GM12878 (cell line): ENCODE measurements around the gene INCA1. TPM values are rescaled to one million over a fixed set of nuclear protein-coding genes. Genes with fewer than 3 reads are reported as not detected.
A peak's percentile ranks its signal among the peaks of the same experiment; 100 is the strongest.

Experiments
- BACH1 ChIP-seq: fragments of 450-650 bp; IDR thresholded peaks from 2 replicates; pipeline ENCODE4 v1.6.1; 2017; ENCODE audit warnings: mild to moderate bottlenecking, borderline replicate concordance
- BCL11A ChIP-seq: IDR thresholded peaks from 2 replicates; pipeline ENCODE4 v1.6.1; 2011; ENCODE audit warnings: low read depth, low read length
- CBX3 ChIP-seq: fragments of 200-600 bp; sonication (generic); IDR thresholded peaks from 2 replicates; pipeline ENCODE4 v1.6.1; 2016; ENCODE audit warnings: low read depth, borderline replicate concordance
- CHD4 ChIP-seq: fragments of 200-600 bp; sonication (generic); IDR thresholded peaks from 2 replicates; pipeline ENCODE4 v1.6.1; 2016; ENCODE audit warnings: mild to moderate bottlenecking
- ETV6 ChIP-seq, 2 experiments: fragments of 450-650 bp in 1 of 2; IDR thresholded peaks in 1 of 2; conservative IDR thresholded peaks in 1 of 2; 2 replicates each; pipeline ENCODE4 v1.6.1; 2014; ENCODE audit warnings: antibody characterized with exemption in 1 of 2, borderline replicate concordance in 1 of 2, low read depth in 1 of 2, mild to moderate bottlenecking in 1 of 2, moderate library complexity in 1 of 2
- HDAC6 ChIP-seq: fragments of 200-600 bp; sonication (generic); IDR thresholded peaks from one replicate; pipeline ENCODE4 v1.8.0; 2017; ENCODE audit warnings: antibody characterized with exemption; ENCODE audit not compliant: unreplicated experiment
- IRF4 ChIP-seq: IDR thresholded peaks from 2 replicates; pipeline ENCODE4 v1.6.1; 2011; ENCODE audit warnings: low read depth, low read length
- IRF5 ChIP-seq: fragments of 450-650 bp; IDR thresholded peaks from 2 replicates; pipeline ENCODE4 v1.6.1; 2017; ENCODE audit warnings: borderline replicate concordance
- KLF5 ChIP-seq: fragments of 450-650 bp; IDR thresholded peaks from 2 replicates; pipeline ENCODE4 v1.6.1; 2014; ENCODE audit warnings: mild to moderate bottlenecking; ENCODE audit not compliant: partially characterized antibody
- NFYB ChIP-seq: IDR thresholded peaks from 2 replicates; pipeline ENCODE4 v1.6.1; 2011; ENCODE audit warnings: low read depth, mild to moderate bottlenecking, low read length, improper control_type of control experiment, moderate library complexity; ENCODE audit not compliant: insufficient read depth
- NR2C2 ChIP-seq: IDR thresholded peaks from 2 replicates; pipeline ENCODE4 v1.6.1; 2011; ENCODE audit warnings: borderline replicate concordance, low read depth; ENCODE audit not compliant: control insufficient read depth, insufficient read length
- NRF1 ChIP-seq: conservative IDR thresholded peaks from 2 replicates; pipeline ENCODE4 v1.6.1; 2011; ENCODE audit warnings: mild to moderate bottlenecking, low read depth, low read length, improper control_type of control experiment
- PRDM15 ChIP-seq: fragments of 450-650 bp; formaldehyde crosslinking; IDR thresholded peaks from 2 replicates; pipeline ENCODE4 v1.4.0; 2020; ENCODE audit warnings: mild to moderate bottlenecking, moderate library complexity
- RELB ChIP-seq: fragments of 450-650 bp; IDR thresholded peaks from 2 replicates; pipeline ENCODE4 v1.6.1; 2017; ENCODE audit warnings: low read depth, mild to moderate bottlenecking, moderate library complexity
- RUNX3 ChIP-seq: IDR thresholded peaks from 2 replicates; pipeline ENCODE4 v1.6.1; 2012; ENCODE audit warnings: low read length, inconsistent platforms
- SRF ChIP-seq, 2 experiments: IDR thresholded peaks; 2 replicates each; pipeline ENCODE4 v1.6.1; 2011; ENCODE audit warnings: low read depth in 2 of 2, low read length in 2 of 2, mild to moderate bottlenecking in 1 of 2, moderate library complexity in 1 of 2
- STAT1 ChIP-seq: fragments of 450-650 bp; conservative IDR thresholded peaks from 2 replicates; pipeline ENCODE4 v1.6.1; 2014; ENCODE audit warnings: antibody characterized with exemption, mild to moderate bottlenecking
- TAF1 ChIP-seq: IDR thresholded peaks from 2 replicates; pipeline ENCODE4 v1.6.1; 2011; ENCODE audit warnings: mild to moderate bottlenecking, low read depth, low read length, borderline replicate concordance
- TCF3 ChIP-seq: IDR thresholded peaks from 2 replicates; pipeline ENCODE4 v1.6.1; 2012; ENCODE audit warnings: low read depth, mild to moderate bottlenecking, low read length, borderline replicate concordance; ENCODE audit not compliant: insufficient read depth
- polyA plus RNA-seq, 11 experiments: library from polyadenylated mRNA; depleted of rRNA in 4 of 11; unstranded in 6 of 11; stranded (reverse) in 5 of 11; fragments of >200 nt; fragmentation: Nextera tagmentation in 4 of 11; fragmentation: Illumina TruSeq in 1 of 11; extraction: Ambion mirVana in 4 of 11; extraction: Trizol in 1 of 11; gene quantifications; 1 replicate in 1 of 11; 2 replicates in 10 of 11; pipeline versions ENCODE4 v1.2.1 to v1.2.3, GENCODE V29; 2011 to 2016; ENCODE audit warnings: inconsistent platforms in 2 of 11, missing spikeins in 2 of 11, low read depth in 1 of 11
- total RNA-seq, 4 experiments: library from RNA; depleted of rRNA in 3 of 4; stranded (reverse); fragments of >200 nt in 3 of 4; fragmentation: Illumina TruSeq in 1 of 4; extraction: Trizol in 1 of 4; gene quantifications; 2 replicates each; pipeline versions ENCODE4 v1.2.1 to v1.2.3, GENCODE V29; 2013 to 2021
- TF ChIP-seq, protein P1 (sequence below): IDR thresholded peaks from 2 replicates; pipeline ENCODE4 v1.6.1; 2011; ENCODE audit warnings: borderline replicate concordance, low read depth, mild to moderate bottlenecking, moderate library complexity, mixed read lengths, low read length; ENCODE audit not compliant: insufficient read depth; ENCODE audit errors: extremely low read length
- TF ChIP-seq, protein P2 (sequence below): IDR thresholded peaks from 2 replicates; pipeline ENCODE4 v1.6.1; 2012; ENCODE audit warnings: low read depth, low read length, improper control_type of control experiment

Gene INCA1
- total and polyA plus RNA-seq, 10 of the 15 experiments (the other 5 are each of a cell fraction or from before 2014, with no cell fraction given) = 0.19 to 1.8 (median 0.45) TPM

- TF ChIP-seq, protein P1, sequence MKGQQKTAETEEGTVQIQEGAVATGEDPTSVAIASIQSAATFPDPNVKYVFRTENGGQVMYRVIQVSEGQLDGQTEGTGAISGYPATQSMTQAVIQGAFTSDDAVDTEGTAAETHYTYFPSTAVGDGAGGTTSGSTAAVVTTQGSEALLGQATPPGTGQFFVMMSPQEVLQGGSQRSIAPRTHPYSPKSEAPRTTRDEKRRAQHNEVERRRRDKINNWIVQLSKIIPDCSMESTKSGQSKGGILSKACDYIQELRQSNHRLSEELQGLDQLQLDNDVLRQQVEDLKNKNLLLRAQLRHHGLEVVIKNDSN = peak; percentile 46
- TF ChIP-seq NRF1 (no peak), IRF5 (no peak), IRF4 (no peak), PRDM15 (no peak), TCF3 (peak; percentile 84), SRF (IDR thresholded peaks at IDR 0.05; ENCODE audit: low read depth in 2 of 2, low read length in 2 of 2) (no peak), CHD4 (no peak), NR2C2 (no peak), ETV6 (conservative IDR thresholded peaks at IDR 0.05 in 1 of 2, IDR thresholded peaks at IDR 0.05 in 1 of 2; ENCODE audit: borderline replicate concordance in 1 of 2, low read depth in 1 of 2) (0 out of 4 replicates have a peak, but pooled peaks of 1 of the 2 experiments have one; percentile 28), BACH1 (peak; percentile 81), CBX3 (no peak), TAF1 (peak; percentile 83), RELB (no peak), NFYB (no peak), STAT1 (no peak), BCL11A (no peak), HDAC6 (no peak), RUNX3 (no peak), KLF5 (no peak)
- TF ChIP-seq, protein P2, sequence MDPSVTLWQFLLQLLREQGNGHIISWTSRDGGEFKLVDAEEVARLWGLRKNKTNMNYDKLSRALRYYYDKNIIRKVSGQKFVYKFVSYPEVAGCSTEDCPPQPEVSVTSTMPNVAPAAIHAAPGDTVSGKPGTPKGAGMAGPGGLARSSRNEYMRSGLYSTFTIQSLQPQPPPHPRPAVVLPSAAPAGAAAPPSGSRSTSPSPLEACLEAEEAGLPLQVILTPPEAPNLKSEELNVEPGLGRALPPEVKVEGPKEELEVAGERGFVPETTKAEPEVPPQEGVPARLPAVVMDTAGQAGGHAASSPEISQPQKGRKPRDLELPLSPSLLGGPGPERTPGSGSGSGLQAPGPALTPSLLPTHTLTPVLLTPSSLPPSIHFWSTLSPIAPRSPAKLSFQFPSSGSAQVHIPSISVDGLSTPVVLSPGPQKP = 0 out of 2 replicates have a peak, but pooled peaks have one; percentile 37
Observed at GRCh38 chr17:4949321-4950074, 47.8 kb downstream of the INCA1 start (continued).
